ENCODE results near the gene HOXA1.

Gene HOXA1

GRCh38 chr7:27116962-27117886 lies 21.4 kb upstream of the HOXA1 start:
- no peak for DNase-seq (ENCODE audit: low read depth in 2 of 2)

GRCh38 chr7:27116031-27116961 lies 20.5 kb upstream of the HOXA1 start:
- no peak for DNase-seq (ENCODE audit: low read depth in 2 of 2)

- no peak for DNase-seq (ENCODE audit: low read depth in 2 of 2)
Observed at GRCh38 chr7:27115221-27116026, 19.6 kb upstream of the HOXA1 start.

- DNase-seq (ENCODE audit: low read depth in 2 of 2) = no peak
Observed at GRCh38 chr7:27114881-27115220, 19.1 kb upstream of the HOXA1 start.

- no peak for DNase-seq (ENCODE audit: low read depth in 2 of 2)
Observed at GRCh38 chr7:27113991-27114769, 18.4 kb upstream of the HOXA1 start.

GRCh38 chr7:27112955-27113949 lies 17.5 kb upstream of the HOXA1 start:
- DNase-seq (ENCODE audit: low read depth in 2 of 2) = no peak

GRCh38 chr7:27112361-27112760 lies 16.6 kb upstream of the HOXA1 start:
- DNase-seq (ENCODE audit: low read depth in 2 of 2) = no peak

- no peak for DNase-seq (ENCODE audit: low read depth in 2 of 2)
Observed at GRCh38 chr7:27111751-27112277, 16.0 kb upstream of the HOXA1 start.

DNA sequence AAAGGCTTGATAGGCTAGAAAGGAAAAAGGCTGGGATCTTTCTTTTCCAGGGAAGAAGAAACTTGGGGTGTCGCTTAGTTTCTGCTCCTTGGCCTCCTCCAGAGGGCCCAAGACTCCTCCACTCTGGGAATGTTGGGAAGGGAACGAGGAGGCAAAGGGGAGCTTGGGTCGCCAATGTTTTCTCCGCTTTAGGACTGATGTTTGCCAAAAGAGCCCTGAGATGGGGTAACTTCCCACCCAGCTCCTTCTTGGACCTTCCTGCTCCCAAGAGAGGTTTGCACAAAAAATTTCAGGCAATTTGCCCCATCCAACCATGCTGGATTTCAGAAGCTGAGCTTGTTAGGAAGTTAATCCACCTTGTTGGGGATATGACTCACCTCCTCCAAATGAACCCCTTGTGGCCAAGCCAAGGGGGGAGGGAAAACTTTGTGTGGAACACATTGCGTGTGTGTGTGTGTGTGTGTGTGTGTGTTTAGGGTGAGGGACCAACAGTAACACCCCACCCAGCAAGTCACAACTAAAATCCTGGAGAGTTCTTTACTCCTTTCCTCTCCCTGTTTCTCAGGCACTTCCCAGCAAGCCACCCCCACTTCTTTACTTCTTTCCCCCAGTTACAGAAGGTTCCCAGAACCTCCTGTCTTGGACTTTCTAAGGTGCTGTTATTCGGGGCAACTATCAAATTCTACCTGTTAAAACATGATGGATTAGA lies 15.4 kb upstream of the HOXA1 start:
- DNase-seq (ENCODE audit: low read depth in 2 of 2) = no peak

DNA sequence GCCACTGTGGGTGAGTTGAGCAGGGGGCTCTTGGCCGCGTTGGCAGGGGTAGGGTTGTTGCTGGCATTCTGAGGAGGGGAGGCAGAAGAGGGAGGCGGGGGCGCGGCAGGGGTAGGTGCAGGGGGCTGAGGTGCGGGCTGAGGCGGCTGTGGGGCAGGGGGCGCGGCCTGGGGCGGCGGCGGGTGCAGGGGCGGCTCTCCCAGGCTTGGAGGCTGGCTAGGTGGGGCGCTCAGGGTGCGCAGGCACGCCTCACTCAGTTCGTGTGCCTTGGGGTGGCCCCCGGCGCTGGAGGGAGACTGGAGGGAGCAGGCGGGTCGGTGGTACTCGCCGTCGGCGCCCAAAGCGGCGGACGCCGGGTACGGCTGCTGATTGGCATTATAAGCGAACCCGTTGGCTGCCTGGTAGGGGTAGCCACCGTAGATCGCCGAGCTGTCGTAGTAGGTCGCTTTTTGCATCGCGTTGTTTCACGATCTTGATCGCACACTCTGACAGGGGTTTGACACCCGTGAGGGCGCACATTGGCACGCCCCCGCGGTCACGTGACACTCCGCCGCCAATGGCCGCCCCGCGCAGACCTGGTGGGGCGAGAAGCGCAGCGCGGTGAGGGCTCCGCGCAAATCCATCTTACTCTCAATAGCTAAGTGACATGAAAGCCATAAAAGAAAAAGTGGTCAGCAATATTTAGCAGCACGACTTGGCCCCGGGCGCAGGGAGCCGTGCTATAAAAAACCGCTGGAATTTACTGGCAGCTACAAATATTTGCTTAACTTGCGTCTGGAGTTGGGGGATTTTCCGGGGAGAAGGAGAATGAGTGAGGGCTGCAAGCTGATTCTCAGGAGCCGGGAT lies 14.6 kb upstream of the HOXA1 start:
- no peak for DNase-seq (ENCODE audit: low read depth in 2 of 2)

DNA sequence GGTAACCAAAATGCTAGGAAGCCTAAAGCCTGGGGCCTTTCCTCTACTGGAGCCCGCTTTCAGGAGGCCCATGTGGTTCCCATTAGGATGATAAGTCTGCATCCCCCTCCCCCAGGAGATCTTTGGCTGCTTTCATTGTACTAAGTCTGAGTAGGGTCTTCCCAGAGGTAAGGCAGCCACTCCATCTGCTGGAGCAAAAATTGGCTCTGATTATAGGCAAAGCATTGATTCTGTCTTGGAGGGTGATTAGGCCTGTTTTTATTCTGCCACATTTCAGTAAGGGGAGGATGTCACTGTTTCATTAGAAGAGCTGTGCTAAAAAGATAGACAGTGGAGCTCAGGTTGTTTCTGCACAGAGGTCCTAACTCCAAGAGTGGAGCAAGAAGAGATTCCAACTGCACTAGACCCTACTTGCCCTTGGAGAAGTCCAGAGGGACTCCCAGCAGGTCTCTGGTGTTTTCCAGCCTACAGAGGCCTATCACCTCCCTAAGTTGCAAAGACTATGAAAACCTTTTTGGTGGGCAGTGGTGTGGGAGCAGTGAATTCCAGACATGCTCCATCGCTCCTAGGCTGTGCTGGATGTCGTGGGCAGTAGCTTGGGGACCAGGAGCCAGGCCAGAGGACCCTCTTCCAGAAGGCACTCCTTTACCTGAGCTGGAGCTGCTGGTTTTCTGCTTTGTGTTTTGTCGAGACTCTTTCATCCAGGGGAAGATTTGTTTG lies 13.8 kb upstream of the HOXA1 start:
- no peak for DNase-seq (ENCODE audit: low read depth in 2 of 2)

DNA sequence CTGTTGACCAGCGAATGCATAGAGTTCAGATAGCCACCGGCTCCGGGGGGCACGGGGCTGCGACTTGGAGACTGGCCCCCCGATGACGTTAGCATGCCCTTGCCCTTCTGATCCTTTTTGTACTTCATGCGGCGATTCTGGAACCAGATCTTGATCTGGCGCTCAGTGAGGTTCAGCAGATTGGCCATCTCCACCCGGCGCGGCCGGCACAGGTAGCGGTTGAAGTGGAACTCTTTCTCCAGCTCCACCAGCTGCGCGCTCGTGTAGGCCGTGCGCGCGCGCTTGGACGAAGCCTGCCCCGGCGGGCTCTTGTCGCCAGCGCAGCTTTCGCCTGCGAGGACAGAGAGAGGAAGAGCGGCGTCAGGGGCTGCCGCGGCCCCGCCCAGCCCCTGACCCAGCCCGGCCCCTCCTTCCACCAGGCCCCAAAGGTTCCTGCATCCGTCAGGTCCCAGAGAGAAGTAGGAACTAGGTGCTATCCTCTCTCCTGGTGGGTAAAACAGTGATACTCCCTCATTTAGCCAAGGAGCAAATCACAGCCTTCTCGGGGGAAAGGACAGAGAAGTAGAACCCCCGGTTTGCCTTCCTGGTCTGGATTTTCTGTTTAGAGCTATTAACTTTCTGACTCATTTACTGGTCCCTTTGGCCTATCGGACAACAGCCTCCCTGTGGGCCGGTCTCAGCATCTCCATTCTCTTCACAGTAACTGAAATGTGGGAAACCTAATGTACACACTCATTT lies 12.8 kb upstream of the HOXA1 start:
- no peak for DNase-seq (ENCODE audit: low read depth in 2 of 2)

- no peak for DNase-seq (ENCODE audit: low read depth in 2 of 2)
Observed at GRCh38 chr7:27107391-27108381, 11.9 kb upstream of the HOXA1 start.

GRCh38 chr7:27106901-27107240 lies 11.1 kb upstream of the HOXA1 start:
- no peak for DNase-seq (ENCODE audit: low read depth in 2 of 2)

- DNase-seq (ENCODE audit: low read depth in 2 of 2) = no peak
Observed at GRCh38 chr7:27106181-27106900, 10.5 kb upstream of the HOXA1 start.

Measured in activated CD4-positive, alpha-beta T cell treated with anti-CD3 and anti-CD28 coated beads for 24 hours (primary cell).